GM21619 (cell line): ENCODE measurements around the gene ZDHHC12.

ENCODE experiments used
- ATAC-seq: cut with Tn5 transposase; IDR thresholded peaks from one replicate; pipeline ENCODE4 v1.9.1; 2021; ENCODE audit not compliant: unreplicated experiment

The ZDHHC12 gene, protein sequence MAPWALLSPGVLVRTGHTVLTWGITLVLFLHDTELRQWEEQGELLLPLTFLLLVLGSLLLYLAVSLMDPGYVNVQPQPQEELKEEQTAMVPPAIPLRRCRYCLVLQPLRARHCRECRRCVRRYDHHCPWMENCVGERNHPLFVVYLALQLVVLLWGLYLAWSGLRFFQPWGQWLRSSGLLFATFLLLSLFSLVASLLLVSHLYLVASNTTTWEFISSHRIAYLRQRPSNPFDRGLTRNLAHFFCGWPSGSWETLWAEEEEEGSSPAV

GRCh38 chr9:128723866-128724743 is at the start of gene ZDHHC12:
Gene ZDHHC12, minus strand, starts transcription at chr9:128724127. Its CDS starts 34 bp downstream, at chr9:128724093.
- ATAC-seq: peak; percentile 93

GRCh38 chr9:128773049-128773448 is 49.1 kb upstream of the ZDHHC12 start:
- ATAC-seq: no peak

DNA sequence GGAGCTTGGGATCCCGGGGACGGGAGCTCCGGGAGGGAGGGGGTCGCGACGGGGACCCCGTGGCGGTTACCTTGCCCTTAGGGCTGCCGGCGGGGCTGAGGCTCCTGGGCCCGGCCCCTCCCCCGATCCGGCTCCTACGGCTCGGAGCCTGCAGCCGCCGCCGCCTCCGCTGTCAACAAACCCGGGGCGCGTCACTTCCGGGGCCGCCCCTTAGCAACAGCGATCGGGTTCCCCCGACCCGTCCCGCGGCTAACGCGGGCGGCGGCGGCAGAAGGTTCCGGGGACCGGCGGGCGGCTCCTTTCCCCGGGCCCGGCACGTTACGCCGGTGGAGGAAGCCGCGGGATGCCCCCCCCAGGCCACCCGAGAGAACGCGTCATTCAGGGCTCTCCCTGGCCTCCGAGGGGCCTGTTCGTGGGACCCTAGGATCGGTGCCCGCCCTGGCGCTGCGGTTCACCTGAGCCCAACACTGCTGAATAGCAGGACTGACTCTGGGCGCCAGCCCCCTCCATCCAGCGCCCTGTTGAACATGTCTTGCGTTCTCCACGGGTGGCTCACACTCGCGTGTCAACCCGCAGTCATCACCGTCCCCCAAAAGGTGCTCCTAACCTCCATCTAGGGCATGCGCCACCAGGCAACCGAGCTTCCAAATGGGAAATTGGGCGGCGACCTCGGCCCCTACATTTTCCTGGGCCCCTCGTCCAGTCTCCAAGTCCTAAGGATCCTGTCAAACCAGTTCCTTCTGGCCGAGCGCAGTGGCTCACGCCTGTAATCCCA is 48.0 kb upstream of the ZDHHC12 start, which contains the start of gene ZER1:
TSS of gene ZER1 (minus strand) at position 183 of the 775 bp plus-strand sequence. CDS start 16,362 bp downstream, outside the sequence.
- ATAC-seq: peak; percentile 89

DNA sequence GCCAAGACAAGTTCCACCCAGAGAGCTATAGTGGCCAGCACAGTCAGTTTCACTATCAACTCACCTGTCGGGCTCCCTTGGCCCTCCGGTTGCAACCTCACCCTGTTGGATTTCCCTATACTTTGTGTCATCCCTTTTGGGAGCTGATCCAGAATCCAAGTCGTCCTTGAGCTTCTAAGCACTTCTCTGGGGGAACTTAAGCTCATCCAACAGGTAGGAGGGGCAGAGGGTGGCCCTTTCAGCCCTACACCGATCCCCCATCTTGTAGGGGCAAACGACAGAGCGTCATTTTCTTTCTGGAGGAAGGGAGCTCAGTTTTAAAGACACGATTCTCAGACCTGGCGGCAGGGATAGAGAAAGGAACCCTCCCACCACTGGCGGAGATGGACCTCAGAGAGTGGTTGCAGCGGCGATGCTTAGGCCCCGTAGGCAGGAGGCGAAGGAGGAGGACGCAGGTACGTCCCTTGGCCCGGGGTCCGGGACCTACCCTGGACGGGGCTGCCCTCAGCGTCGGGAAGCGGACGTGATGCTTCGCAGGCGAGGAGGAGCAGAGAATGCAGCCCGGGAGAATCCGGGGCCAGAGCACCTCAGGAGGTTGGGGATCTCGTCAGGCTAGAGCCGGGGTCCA is 47.3 kb upstream of the ZDHHC12 start:
- ATAC-seq: peak; percentile 27

- no peak for ATAC-seq
Observed at GRCh38 chr9:128770286-128771030, 46.5 kb upstream of the ZDHHC12 start.

- no peak for ATAC-seq
Observed at GRCh38 chr9:128768606-128769005, 44.7 kb upstream of the ZDHHC12 start.

DNA sequence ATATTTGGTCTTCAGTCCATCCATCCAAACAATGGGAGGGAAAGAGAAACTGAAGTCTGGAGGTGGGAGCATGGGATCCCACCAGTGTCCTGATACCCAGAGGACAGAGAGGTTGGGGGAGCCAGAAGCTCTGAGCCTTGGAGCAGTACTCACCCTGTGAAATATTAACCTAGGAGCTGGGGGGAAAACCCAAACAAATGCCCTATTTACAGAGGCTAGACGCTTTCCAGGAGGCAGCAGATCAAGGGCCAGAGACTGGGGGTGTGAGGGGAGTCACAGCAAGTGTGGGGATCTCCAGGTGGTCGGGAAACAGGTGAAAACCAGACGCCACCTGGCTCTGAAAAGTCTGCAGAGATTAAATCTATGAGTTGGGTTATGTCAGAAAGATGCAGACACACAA is 41.6 kb upstream of the ZDHHC12 start:
- ATAC-seq: no peak

GRCh38 chr9:128764361-128764760 is 40.4 kb upstream of the ZDHHC12 start:
- no peak for ATAC-seq

GRCh38 chr9:128762671-128763449 is 38.9 kb upstream of the ZDHHC12 start:
- ATAC-seq: no peak

DNA sequence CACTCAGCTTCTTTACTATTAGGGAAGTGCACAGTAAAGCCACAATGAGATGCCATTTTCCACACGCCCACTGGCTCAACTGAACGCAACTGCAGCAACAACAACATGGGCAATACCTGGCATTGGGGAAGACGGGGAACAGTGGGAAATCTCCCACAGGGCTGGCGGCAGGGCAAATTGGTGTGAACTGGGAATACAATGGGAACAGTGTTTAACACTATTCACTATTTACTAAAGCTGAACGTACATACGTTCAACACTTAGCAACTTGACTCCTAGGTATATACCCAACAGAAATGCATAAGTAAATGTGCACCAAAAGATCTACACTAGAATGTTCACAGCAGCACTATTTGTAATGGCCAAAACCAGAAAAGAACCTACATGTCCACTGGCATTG is 33.7 kb upstream of the ZDHHC12 start:
- ATAC-seq: no peak

- ATAC-seq: no peak
Observed at GRCh38 chr9:128753627-128754026, 29.7 kb upstream of the ZDHHC12 start.

GRCh38 chr9:128750926-128751595 is 27.1 kb upstream of the ZDHHC12 start:
- ATAC-seq: no peak

GRCh38 chr9:128747241-128747640 is 23.3 kb upstream of the ZDHHC12 start:
- ATAC-seq: no peak

DNA sequence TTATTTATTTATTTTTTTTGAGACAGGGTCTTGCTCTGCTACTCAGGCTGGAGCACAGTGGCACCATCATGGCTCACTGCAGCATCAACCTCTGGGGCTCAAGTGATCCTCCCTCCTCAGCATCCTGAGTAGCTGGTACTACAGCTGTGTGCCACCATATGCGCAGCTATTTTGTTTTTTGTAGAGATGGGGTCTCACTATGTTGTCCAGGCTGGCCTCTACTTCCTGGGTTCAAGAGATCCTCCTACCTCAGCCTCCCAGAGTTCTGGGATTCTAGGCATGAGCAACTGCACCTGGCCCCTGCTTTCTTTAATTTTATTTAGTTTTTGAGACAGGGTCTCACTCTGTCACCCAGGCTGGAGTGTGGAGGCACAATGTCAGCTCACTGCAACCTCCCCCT is 19.5 kb upstream of the ZDHHC12 start:
- no peak for ATAC-seq

GRCh38 chr9:128742401-128742800 is 18.5 kb upstream of the ZDHHC12 start:
- ATAC-seq: no peak

DNA sequence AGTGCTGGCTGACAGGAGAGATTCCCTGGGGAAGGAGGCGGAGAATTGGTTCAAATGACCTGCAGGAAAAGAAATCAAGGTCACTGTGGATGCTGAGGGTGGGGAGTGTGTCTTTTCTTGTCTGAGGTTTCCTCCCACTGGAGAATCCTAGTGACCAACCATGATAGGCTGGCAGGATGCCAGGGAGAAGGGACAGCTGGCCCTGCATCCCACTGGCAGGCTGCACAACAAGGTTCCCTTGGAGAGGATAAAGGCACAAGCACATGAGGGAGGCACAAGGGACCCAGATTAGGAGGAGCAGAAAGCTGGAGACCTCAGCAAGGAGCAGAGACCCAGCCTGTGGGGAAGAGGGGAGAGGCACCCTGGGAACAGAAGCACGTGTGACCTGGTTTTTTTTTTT is 11.4 kb upstream of the ZDHHC12 start:
- ATAC-seq: no peak

DNA sequence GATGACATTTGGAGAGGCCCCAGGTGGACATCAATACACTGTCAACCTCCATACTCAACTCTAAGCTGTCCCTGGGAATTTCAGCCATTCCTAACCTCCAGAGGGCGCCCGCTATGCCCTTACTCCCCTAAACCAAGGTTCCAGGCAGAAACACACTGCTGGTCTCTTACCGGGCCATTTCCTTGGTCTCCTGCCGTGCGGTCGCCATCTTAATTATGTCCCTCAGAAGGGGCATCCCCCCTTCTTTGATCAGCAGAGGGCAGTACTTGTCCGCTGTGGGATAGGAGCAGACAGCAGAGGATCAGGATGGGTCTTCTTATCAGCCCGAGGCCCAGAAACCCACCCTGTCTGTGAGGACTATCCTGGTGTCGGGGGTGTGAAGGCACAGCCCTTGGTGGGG is 9.3 kb upstream of the ZDHHC12 start:
- no peak for ATAC-seq

GRCh38 chr9:128732576-128732975 is 8.6 kb upstream of the ZDHHC12 start:
- no peak for ATAC-seq

DNA sequence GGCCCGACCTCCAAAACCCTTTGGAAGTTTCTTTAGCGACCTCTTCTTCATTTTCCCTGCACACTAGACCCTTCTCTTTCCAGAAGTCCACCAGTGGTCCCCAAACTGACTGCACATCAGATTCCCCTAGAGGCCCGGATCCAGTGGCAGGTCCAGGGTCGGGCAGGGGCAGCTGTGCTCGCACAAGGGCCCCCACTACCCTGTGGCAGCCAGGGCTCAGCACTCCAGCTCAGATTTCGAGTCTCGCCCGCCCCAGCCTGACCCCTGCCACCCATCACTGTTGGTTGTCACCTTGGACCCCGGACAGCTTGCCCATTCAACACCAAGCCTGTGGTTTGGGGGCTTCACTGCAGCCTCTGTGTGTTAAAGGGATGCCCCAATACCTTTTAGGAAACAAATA is 7.8 kb upstream of the ZDHHC12 start:
- no peak for ATAC-seq
